Smooth muscle cell (in vitro differentiated cells): ENCODE data around the gene DOCK10. TPM values are rescaled to one million over a fixed set of nuclear protein-coding genes. Genes with fewer than 3 reads are reported as not detected.

Source experiments
- DNase-seq: peaks from one replicate; lab custom pipeline; 2025; ENCODE audit not compliant: unreplicated experiment; lab: John Stamatoyannopoulos, UW
- H2AFZ ChIP-seq: fragments of 200-600 bp; sonication (generic); 2 replicates; pipeline ENCODE4 v1.6.0; 2016; ENCODE audit warnings: antibody characterized with exemption, low read depth, mild to moderate bottlenecking
- H3F3A ChIP-seq: fragments of 200-600 bp; sonication (generic); 2 replicates; pipeline ENCODE4 v1.6.0; 2017; ENCODE audit warnings: antibody characterized with exemption, low read depth
- H3K27ac ChIP-seq: fragments of 200-600 bp; sonication (generic); 2 replicates; pipeline ENCODE4 v1.5.1; 2016; ENCODE audit warnings: low read depth, mild to moderate bottlenecking
- H3K27me3 ChIP-seq: fragments of 200-600 bp; sonication (generic); 2 replicates; pipeline ENCODE4 v1.6.1; 2016; ENCODE audit warnings: low read depth, mild to moderate bottlenecking
- H3K36me3 ChIP-seq: fragments of 200-600 bp; sonication (generic); 2 replicates; pipeline ENCODE4 v1.5.1; 2016; ENCODE audit warnings: low read depth
- H3K4me1 ChIP-seq: fragments of 200-600 bp; sonication (generic); 2 replicates; pipeline ENCODE4 v1.5.1; 2016; ENCODE audit warnings: low read depth
- H3K4me2 ChIP-seq: fragments of 200-600 bp; sonication (generic); 2 replicates; pipeline ENCODE4 v1.6.0; 2016; ENCODE audit warnings: mild to moderate bottlenecking
- H3K4me3 ChIP-seq: fragments of 200-600 bp; sonication (generic); 2 replicates; pipeline ENCODE4 v1.5.1; 2016; ENCODE audit warnings: mild to moderate bottlenecking
- H3K79me2 ChIP-seq: fragments of 200-600 bp; sonication (generic); 2 replicates; pipeline ENCODE4 v1.6.0; 2016; ENCODE audit warnings: low read depth, mild to moderate bottlenecking
- H3K9ac ChIP-seq: fragments of 200-600 bp; sonication (generic); 2 replicates; pipeline ENCODE4 v1.6.0; 2016; ENCODE audit warnings: low read depth
- H3K9me3 ChIP-seq: fragments of 200-600 bp; sonication (generic); replicated peaks from 2 replicates; pipeline ENCODE4 v1.5.1; 2016; ENCODE audit warnings: low read depth
- H4K20me1 ChIP-seq: fragments of 200-600 bp; sonication (generic); 2 replicates; pipeline ENCODE4 v1.6.0; 2016; ENCODE audit warnings: low read depth
- WGBS: methylation state at CpG from one replicate; pipeline ENCODE4 v1.1.7; 2016; ENCODE audit warnings: low lambda C conversion rate; 5-methylcytosine and 5-hydroxymethylcytosine counted together
- polyA plus RNA-seq: library from polyadenylated mRNA; unstranded; fragments of >200 nt; fragmentation: Nextera tagmentation; extraction: Ambion mirVana; gene quantifications from 2 replicates; pipeline ENCODE4 v1.2.1, GENCODE V29; 2016
- total RNA-seq: library from RNA; depleted of rRNA; stranded (reverse); fragments of >200 nt; gene quantifications from 2 replicates; pipeline ENCODE4 v1.2.3, GENCODE V29; 2014
- TF ChIP-seq, protein P1 (sequence below): fragments of 200-600 bp; sonication (generic); IDR thresholded peaks from 2 replicates; pipeline ENCODE4 v1.5.1; 2017; ENCODE audit warnings: borderline replicate concordance, mild to moderate bottlenecking, antibody characterized with exemption; ENCODE audit not compliant: insufficient read depth, poor library complexity, severe bottlenecking

DOCK10 gene
- total and polyA plus RNA-seq, 2 experiments from 2014 or later: 0.04 TPM; not detected in 1

GRCh38 chr2:224869601-224870233 lies 172.6 kb downstream of the DOCK10 start:
- 86% methylated on average over 3 of the region's 3 CpGs for whole genome bisulfite sequencing

GRCh38 chr2:224865016-224865415 lies 177.3 kb downstream of the DOCK10 start:
- Histone ChIP-seq H3K79me2 (no peaks in the 10 kb centered on the region), H2AFZ (no peak overlapping the region), H3K27me3 (no peaks in the 10 kb centered on the region), H4K20me1 (no peaks in the 10 kb centered on the region), H3K4me1 (no peaks in the 10 kb centered on the region), H3F3A (no peaks in the 10 kb centered on the region), H3K9ac (no peak overlapping the region), H3K4me2 (no peak overlapping the region), H3K9me3 (no peaks in the 10 kb centered on the region), H3K36me3 (no peaks in the 10 kb centered on the region), H3K27ac (no peak overlapping the region), H3K4me3 (no peak overlapping the region)
- TF ChIP-seq, protein P1, sequence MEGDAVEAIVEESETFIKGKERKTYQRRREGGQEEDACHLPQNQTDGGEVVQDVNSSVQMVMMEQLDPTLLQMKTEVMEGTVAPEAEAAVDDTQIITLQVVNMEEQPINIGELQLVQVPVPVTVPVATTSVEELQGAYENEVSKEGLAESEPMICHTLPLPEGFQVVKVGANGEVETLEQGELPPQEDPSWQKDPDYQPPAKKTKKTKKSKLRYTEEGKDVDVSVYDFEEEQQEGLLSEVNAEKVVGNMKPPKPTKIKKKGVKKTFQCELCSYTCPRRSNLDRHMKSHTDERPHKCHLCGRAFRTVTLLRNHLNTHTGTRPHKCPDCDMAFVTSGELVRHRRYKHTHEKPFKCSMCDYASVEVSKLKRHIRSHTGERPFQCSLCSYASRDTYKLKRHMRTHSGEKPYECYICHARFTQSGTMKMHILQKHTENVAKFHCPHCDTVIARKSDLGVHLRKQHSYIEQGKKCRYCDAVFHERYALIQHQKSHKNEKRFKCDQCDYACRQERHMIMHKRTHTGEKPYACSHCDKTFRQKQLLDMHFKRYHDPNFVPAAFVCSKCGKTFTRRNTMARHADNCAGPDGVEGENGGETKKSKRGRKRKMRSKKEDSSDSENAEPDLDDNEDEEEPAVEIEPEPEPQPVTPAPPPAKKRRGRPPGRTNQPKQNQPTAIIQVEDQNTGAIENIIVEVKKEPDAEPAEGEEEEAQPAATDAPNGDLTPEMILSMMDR: no peak
- no peak for DNase-seq
- 82% methylated on average over 2 of the region's 2 CpGs for WGBS

More at GRCh38 chr2:224869601-224870233, 172.6 kb downstream of the DOCK10 start:
- H2AFZ ChIP-seq: no peak overlapping the region
- H3K36me3 ChIP-seq: no peaks in the 10 kb centered on the region
- no peaks in the 10 kb centered on the region for H3K4me1 ChIP-seq
- no peaks in the 10 kb centered on the region for H3K9me3 ChIP-seq
- H3K27ac ChIP-seq: no peak overlapping the region
- no peak for DNase-seq
- H3F3A ChIP-seq: no peaks in the 10 kb centered on the region
- no peak overlapping the region for H3K4me3 ChIP-seq
- H3K4me2 ChIP-seq: no peak overlapping the region
- H3K9ac ChIP-seq: no peak overlapping the region
- no peaks in the 10 kb centered on the region for H3K79me2 ChIP-seq
- no peaks in the 10 kb centered on the region for H3K27me3 ChIP-seq
- H4K20me1 ChIP-seq: no peaks in the 10 kb centered on the region
- TF ChIP-seq, protein P1: no peak

GRCh38 chr2:224861266-224861665 lies 181.0 kb downstream of the DOCK10 start:
- 75% methylated on average over 4 of the region's 4 CpGs for WGBS
- Histone ChIP-seq H3K9ac (no peak overlapping the region), H3K27me3 (no peaks in the 10 kb centered on the region), H3K4me3 (no peak overlapping the region), H3K79me2 (no peaks in the 10 kb centered on the region), H4K20me1 (no peaks in the 10 kb centered on the region), H3K4me2 (no peak overlapping the region), H3K4me1 (no peaks in the 10 kb centered on the region), H3F3A (no peaks in the 10 kb centered on the region), H3K36me3 (no peaks in the 10 kb centered on the region), H2AFZ (no peak overlapping the region), H3K9me3 (no peaks in the 10 kb centered on the region), H3K27ac (no peak overlapping the region)
- no peak for DNase-seq
- TF ChIP-seq, protein P1: no peak

DNA sequence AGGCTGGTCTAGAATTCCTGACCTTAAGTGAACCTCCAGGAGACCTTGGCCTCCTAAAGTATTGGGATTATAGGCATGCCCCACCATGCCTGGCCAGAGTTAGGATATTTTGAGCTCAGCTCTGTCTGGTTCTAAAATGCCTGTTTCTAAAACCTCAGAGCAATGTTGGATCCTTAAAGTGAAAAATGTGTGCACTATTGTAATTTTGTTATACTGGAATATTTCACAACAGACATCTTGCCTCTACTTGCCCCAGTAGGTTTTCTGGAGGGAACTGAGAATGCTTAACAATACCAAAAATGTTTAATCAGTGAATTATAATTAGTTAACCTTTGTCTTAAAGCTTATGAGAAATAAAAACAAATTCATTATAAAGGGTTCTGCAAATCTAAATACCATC lies 181.5 kb downstream of the DOCK10 start:
- Histone ChIP-seq H3K79me2 (no peaks in the 10 kb centered on the region), H3K27me3 (no peaks in the 10 kb centered on the region), H3K27ac (no peak overlapping the region), H3K9me3 (no peaks in the 10 kb centered on the region), H3K9ac (no peak overlapping the region), H2AFZ (no peak overlapping the region), H3F3A (no peaks in the 10 kb centered on the region), H3K4me3 (no peak overlapping the region), H4K20me1 (no peaks in the 10 kb centered on the region), H3K36me3 (no peaks in the 10 kb centered on the region), H3K4me2 (no peak overlapping the region), H3K4me1 (no peaks in the 10 kb centered on the region)
- no peak for DNase-seq
- TF ChIP-seq, protein P1: no peak
